EH (cell line): ENCODE measurements around the gene MUL1.
A peak's percentile ranks its signal among the peaks of the same experiment; 100 is the strongest.

Source experiments
- DNase-seq: peaks from one replicate; pipeline ENCODE4 v3.0.0-alpha.2; 2015; ENCODE audit warnings: low read depth

Gene MUL1

GRCh38 chr1:20466273-20466672 lies 41.7 kb downstream of the MUL1 start:
- no peak for DNase-seq

GRCh38 chr1:20465187-20465586 lies 42.8 kb downstream of the MUL1 start:
- no peak for DNase-seq

- no peak for DNase-seq
Observed at GRCh38 chr1:20463502-20463901, 44.4 kb downstream of the MUL1 start.

- no peak for DNase-seq
Observed at GRCh38 chr1:20462397-20462796, 45.6 kb downstream of the MUL1 start.

GRCh38 chr1:20458717-20459116 lies 49.2 kb downstream of the MUL1 start:
- no peak for DNase-seq

- no peak for DNase-seq
Observed at GRCh38 chr1:20454004-20454403, 53.9 kb downstream of the MUL1 start.

GRCh38 chr1:20449735-20450311 lies 58.1 kb downstream of the MUL1 start:
- DNase-seq: peak; percentile 55
